22Rv1 (cell line): Measurements from ENCODE around the gene KCNIP4.

ENCODE experiments used
- H3K27ac ChIP-seq: fragments of 450-650 bp; 2 replicates; pipeline ENCODE4 v1.5.1; 2017
- ZFX ChIP-seq: fragments of 450-650 bp; IDR thresholded peaks from 2 replicates; pipeline ENCODE4 v1.6.1; 2017; ENCODE audit warnings: antibody characterized with exemption, borderline replicate concordance
- TF ChIP-seq, protein P1 (sequence below): fragments of 450-650 bp; IDR thresholded peaks from 2 replicates; pipeline ENCODE4 v1.5.1; 2017; ENCODE audit warnings: mild to moderate bottlenecking

KCNIP4 gene

DNA sequence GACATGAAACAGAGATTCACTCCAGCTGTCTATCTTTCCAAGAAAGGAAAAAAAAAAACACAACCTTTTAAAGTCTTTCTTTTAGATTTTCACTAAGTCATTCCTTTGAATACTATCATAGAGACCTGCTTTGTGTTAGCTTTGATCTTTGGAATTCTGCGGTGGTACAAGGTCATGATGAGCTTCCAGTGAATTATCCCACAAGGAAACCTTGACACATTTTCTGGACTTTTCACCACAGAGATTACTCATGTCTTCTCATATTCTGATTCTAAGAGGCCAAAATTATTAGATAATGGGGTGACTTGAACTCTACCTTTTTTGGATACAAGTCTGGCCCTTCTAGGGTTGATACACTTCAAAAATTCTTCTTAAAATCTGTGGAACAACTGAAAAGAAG lies 1046.7 kb downstream of the KCNIP4 start:
- no peak overlapping the region for H3K27ac ChIP-seq
- no peak for TF ChIP-seq ZFX
- TF ChIP-seq, protein P1, sequence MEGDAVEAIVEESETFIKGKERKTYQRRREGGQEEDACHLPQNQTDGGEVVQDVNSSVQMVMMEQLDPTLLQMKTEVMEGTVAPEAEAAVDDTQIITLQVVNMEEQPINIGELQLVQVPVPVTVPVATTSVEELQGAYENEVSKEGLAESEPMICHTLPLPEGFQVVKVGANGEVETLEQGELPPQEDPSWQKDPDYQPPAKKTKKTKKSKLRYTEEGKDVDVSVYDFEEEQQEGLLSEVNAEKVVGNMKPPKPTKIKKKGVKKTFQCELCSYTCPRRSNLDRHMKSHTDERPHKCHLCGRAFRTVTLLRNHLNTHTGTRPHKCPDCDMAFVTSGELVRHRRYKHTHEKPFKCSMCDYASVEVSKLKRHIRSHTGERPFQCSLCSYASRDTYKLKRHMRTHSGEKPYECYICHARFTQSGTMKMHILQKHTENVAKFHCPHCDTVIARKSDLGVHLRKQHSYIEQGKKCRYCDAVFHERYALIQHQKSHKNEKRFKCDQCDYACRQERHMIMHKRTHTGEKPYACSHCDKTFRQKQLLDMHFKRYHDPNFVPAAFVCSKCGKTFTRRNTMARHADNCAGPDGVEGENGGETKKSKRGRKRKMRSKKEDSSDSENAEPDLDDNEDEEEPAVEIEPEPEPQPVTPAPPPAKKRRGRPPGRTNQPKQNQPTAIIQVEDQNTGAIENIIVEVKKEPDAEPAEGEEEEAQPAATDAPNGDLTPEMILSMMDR: no peak

DNA sequence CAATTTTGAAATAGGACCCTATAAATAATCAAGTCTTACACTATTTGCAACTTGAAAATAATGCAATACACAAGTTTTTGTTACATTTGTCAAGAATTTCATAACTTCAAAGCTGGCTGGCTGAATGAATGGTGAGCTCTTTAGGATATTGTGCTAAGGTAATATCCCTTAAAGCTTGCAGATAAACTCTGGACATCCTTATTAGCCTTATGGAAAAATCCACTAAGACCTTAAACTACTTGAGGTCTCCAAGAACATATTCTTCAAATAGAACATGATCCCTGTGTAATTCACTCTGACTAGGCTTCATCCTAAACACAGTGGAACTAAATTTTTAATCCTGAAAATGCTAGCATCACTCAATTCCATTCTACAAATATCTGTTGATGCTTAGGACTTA lies 1049.0 kb downstream of the KCNIP4 start:
- no peak for TF ChIP-seq ZFX
- TF ChIP-seq, protein P1: no peak
- H3K27ac ChIP-seq: no peak overlapping the region

DNA sequence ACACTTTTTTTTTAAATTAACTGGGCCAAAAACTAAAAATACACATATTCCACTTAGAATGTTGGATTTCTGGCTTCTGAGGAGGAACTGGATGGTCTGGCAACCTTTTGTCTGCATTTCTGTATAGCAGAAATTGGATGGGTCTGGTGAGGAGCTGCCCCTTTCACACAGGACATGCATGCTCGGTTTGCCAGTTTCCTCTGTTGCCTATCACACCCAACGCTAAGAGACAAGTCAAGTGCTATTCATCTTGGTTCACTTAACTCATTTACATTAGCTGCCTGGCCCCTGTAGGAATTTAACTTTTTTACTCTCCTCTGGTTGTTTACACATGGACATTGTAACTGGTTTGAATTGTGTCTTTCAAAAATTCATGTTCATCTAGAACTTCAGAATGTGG lies 1052.6 kb downstream of the KCNIP4 start:
- TF ChIP-seq, protein P1: no peak
- no peak for TF ChIP-seq ZFX
- no peak overlapping the region for H3K27ac ChIP-seq

DNA sequence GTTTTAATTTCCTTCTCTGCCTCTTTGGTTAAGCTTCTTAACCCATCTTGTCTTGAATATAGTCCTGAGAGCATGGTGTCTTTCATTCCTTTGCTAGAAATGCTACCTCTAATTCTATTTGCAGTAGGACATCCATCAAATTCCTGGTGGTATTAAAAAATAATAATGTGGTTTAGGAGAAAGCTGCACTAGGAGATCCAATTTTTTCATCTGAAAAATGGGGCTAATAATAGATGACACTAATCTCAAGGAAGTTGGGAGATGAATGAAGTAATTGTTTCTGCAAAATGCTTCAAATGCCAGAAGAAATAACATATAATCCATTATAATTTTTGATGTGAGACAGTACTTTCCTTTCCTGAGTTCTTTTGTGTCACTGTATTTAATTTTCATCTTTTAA lies 1053.4 kb downstream of the KCNIP4 start:
- H3K27ac ChIP-seq: no peak overlapping the region

DNA sequence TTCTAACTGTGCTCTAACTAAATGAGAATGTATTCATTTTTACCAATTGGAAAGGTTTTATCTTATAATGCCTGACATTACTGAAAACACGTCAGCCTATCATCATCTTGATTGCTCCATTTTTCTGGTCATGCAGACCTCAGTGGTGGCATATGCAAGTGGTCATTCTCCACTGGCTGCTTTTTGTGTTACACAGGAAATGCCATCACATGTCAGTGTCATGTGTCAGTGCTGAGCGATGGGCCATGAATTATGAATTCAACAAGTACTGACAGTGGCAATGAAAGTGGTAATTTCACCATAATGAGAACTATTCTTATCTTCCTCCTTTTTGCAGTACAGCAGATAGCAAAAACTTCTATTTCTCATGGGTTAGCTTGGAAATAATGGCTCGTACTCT lies 1057.8 kb downstream of the KCNIP4 start:
- no peak overlapping the region for H3K27ac ChIP-seq
- TF ChIP-seq, protein P1: no peak
- no peak for TF ChIP-seq ZFX

More for the DNA sequence above, 1053.4 kb downstream of the KCNIP4 start:
- TF ChIP-seq ZFX: no peak
- TF ChIP-seq, protein P1: no peak

DNA sequence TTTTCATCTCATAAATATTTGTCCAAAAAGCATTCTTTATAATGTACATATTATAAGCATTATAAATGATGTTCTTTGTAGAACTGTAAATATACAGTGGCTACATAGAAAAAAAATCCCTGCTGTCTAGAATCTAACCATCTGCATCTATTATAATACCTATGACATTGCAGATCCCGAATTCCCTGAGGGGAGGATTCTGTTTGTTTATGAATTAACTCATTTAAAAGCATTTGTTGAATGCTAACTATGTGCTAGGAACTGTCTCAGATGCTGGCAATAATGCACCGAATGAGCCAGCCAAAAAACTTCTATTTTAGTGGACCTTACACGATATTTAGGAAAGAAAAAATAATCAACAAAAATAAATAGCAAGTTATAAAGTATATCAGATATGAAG lies 1058.7 kb downstream of the KCNIP4 start:
- TF ChIP-seq ZFX: no peak
- TF ChIP-seq, protein P1: no peak

DNA sequence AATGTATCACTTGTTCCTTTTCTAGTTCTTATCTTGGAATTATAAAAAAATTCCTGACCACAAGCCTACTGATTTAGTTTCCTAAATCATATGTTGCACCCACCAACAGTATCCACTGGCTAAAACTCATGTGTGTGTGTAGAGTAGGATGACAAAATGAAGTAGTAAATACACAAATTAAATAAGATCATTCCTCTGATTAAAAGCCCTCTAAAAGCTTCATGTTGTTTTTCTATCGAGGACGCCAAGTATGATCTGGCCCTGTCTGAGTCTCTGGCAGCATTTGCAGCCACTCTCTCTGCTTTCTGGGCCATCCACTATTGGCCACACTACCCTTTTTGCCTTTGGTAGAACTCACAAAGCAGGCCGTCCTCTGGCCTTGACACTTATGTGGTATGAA lies 1064.9 kb downstream of the KCNIP4 start:
- H3K27ac ChIP-seq: peak overlapping the region; percentile 75
- no peak for TF ChIP-seq ZFX
- TF ChIP-seq, protein P1: no peak

More for the DNA sequence above, 1058.7 kb downstream of the KCNIP4 start:
- H3K27ac ChIP-seq: no peak overlapping the region
